Peyer's patch (tissue), 4 donors: ENCODE measurements around the gene C12orf43. TPM values are rescaled to one million over a fixed set of nuclear protein-coding genes. Genes with fewer than 3 reads are reported as not detected.
A peak's percentile ranks its signal among the peaks of the same experiment; 100 is the strongest.

Experiments used
- DNase-seq, 3 donors: peaks; one replicate each; pipeline ENCODE4 v3.0.0-alpha.2; 2017 to 2019
- H3K27ac ChIP-seq, 4 donors: fragments of 200-600 bp; sonication (generic); one replicate each; pipeline ENCODE4 v1.5.1; 2016 to 2019
- H3K27me3 ChIP-seq, 2 donors: fragments of 200-600 bp; sonication (generic); one replicate each; pipeline ENCODE4 v1.5.1; 2019
- H3K36me3 ChIP-seq, 3 donors: fragments of 200-600 bp; sonication (generic); one replicate each; pipeline ENCODE4 v1.5.1; 2016 to 2019
- H3K4me1 ChIP-seq, 4 donors: fragments of 200-600 bp; sonication (generic); one replicate each; pipeline ENCODE4 v1.5.1; 2016 to 2019
- H3K4me3 ChIP-seq, 4 donors: fragments of 200-600 bp; sonication (generic); 1 replicate in 3 of 4; 2 replicates in 1 of 4; pipeline ENCODE4 v1.5.1; 2016 to 2019; ENCODE audit warnings: mild to moderate bottlenecking in 1 of 4
- H3K9me3 ChIP-seq, 4 donors: fragments of 200-600 bp; sonication (generic); one replicate each; pipeline ENCODE4 v1.5.1; 2016 to 2019; ENCODE audit warnings: mild to moderate bottlenecking in 1 of 4
- CTCF ChIP-seq, 6 experiments: fragments of 450-650 bp in 4 of 6; fragments of 200-600 bp in 2 of 6; sonication (generic) in 1 of 6; IDR thresholded peaks; one replicate each; pipeline ENCODE4 v1.5.1; 2017 to 2019; ENCODE audit warnings: antibody characterized with exemption in 6 of 6, mild to moderate bottlenecking in 3 of 6, moderate library complexity in 1 of 6
- POLR2A ChIP-seq, 2 donors: fragments of 450-650 bp; IDR thresholded peaks; one replicate each; pipeline ENCODE4 v1.5.1; 2017; ENCODE audit warnings: antibody characterized with exemption in 2 of 2, mild to moderate bottlenecking in 2 of 2, moderate library complexity in 2 of 2
- total RNA-seq, 4 donors: library from RNA; depleted of rRNA; stranded (reverse); fragments of >200 nt; gene quantifications; one replicate each; pipeline ENCODE4 v1.1.0, GENCODE V29; 2016

The C12orf43 gene
- total RNA-seq, 4 donors from 2014 or later: 7.6 to 16.5 (median 12.0) TPM

GRCh38 chr12:120979220-120979861, 36.9 kb downstream of the C12orf43 start:
- peak overlapping the region in 3 of 4 donors; percentile 72 to 95 (median 86) for H3K27ac ChIP-seq
- peaks cover 0 to 31% (median 0%) of the 10 kb centered on the region in 4 donors for H3K4me1 ChIP-seq
- TF ChIP-seq CTCF (IDR thresholded peaks at IDR 0.05): peak in 2 of 6 experiments; percentile 11 to 18
- peak; percentile 18 to 31 for TF ChIP-seq POLR2A (IDR thresholded peaks at IDR 0.05)
- H3K9me3 ChIP-seq: no peaks in the 10 kb centered on the region
- H3K27me3 ChIP-seq: no peaks in the 10 kb centered on the region
- peak overlapping the region in 3 of 4 donors; percentile 29 to 72 (median 57) for H3K4me3 ChIP-seq
- no peaks in the 10 kb centered on the region for H3K36me3 ChIP-seq
- peak in 1 of 3 donors; percentile 66 for DNase-seq

GRCh38 chr12:120978296-120979219, 37.7 kb downstream of the C12orf43 start, which contains the start of gene HNF1A:
Gene HNF1A (plus strand): TSS chr12:120978543. CDS start chr12:120978769, 226 bp downstream.
- Histone ChIP-seq H3K9me3 (no peaks in the 10 kb centered on the region), H3K4me1 (peaks cover 0 to 26% (median 0%) of the 10 kb centered on the region in 4 donors), H3K27me3 (no peaks in the 10 kb centered on the region), H3K27ac (peak within 1 kb of the TSS in 3 of 4 donors; percentile 72 to 95 (median 86)), H3K36me3 (peaks cover 0 to 7% (median 0%) of the 10 kb centered on the region in 3 donors), H3K4me3 (peak within 1 kb of the TSS in 3 of 4 donors; percentile 29 to 72 (median 57))
- peak in 2 of 3 donors; percentile 79 to 80 for DNase-seq
- TF ChIP-seq CTCF (IDR thresholded peaks at IDR 0.05): no peak
- peak; percentile 32 to 47 for TF ChIP-seq POLR2A (IDR thresholded peaks at IDR 0.05)

- H3K36me3 ChIP-seq: peaks cover 0 to 12% (median 0%) of the 10 kb centered on the region in 3 donors
- H3K4me1 ChIP-seq: peaks cover 0 to 19% (median 0%) of the 10 kb centered on the region in 4 donors
- H3K27me3 ChIP-seq: no peaks in the 10 kb centered on the region
- peak overlapping the region in 3 of 4 donors; percentile 62 to 95 (median 86) for H3K27ac ChIP-seq
- H3K9me3 ChIP-seq: no peaks in the 10 kb centered on the region
- TF ChIP-seq POLR2A (IDR thresholded peaks at IDR 0.05) (no peak), CTCF (IDR thresholded peaks at IDR 0.05) (no peak)
- no peak for DNase-seq
- peak overlapping the region in 3 of 4 donors; percentile 26 to 72 (median 57) for H3K4me3 ChIP-seq
Measured at GRCh38 chr12:120977531-120978295, 38.6 kb downstream of the C12orf43 start.

GRCh38 chr12:120972870-120973543, 43.3 kb downstream of the C12orf43 start:
- Histone ChIP-seq H3K9me3 (no peaks in the 10 kb centered on the region), H3K4me1 (peaks cover 0 to 6% (median 0%) of the 10 kb centered on the region in 4 donors), H3K27me3 (no peaks in the 10 kb centered on the region), H3K27ac (no peak overlapping the region), H3K36me3 (peaks cover 0 to 30% (median 0%) of the 10 kb centered on the region in 3 donors), H3K4me3 (no peak overlapping the region)
- DNase-seq: no peak
- no peak for TF ChIP-seq POLR2A (IDR thresholded peaks at IDR 0.05)
- TF ChIP-seq CTCF (IDR thresholded peaks at IDR 0.05): no peak
